ENCODE data around the gene GPR161.

DNA sequence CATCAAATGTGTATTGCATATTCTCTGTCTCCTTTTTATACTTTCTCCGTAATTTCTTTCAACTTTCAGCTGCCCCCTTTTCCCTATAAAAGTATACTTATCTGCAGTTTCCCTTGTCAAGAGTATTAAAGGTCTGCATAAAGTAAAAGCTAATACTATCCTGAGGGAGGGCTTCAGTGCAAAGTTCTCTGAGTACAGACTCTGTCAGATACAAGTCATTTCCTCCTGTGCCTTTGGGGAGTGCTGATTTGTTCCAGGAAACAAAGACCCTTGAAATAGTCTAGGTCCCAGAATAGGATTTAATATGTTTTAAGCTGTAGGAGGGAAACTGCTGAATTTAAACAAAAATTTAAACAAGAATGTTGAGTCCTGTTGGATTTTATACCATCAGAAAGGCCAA is 11.7 kb downstream of the GPR161 start:
- TF ChIP-seq, protein P1, sequence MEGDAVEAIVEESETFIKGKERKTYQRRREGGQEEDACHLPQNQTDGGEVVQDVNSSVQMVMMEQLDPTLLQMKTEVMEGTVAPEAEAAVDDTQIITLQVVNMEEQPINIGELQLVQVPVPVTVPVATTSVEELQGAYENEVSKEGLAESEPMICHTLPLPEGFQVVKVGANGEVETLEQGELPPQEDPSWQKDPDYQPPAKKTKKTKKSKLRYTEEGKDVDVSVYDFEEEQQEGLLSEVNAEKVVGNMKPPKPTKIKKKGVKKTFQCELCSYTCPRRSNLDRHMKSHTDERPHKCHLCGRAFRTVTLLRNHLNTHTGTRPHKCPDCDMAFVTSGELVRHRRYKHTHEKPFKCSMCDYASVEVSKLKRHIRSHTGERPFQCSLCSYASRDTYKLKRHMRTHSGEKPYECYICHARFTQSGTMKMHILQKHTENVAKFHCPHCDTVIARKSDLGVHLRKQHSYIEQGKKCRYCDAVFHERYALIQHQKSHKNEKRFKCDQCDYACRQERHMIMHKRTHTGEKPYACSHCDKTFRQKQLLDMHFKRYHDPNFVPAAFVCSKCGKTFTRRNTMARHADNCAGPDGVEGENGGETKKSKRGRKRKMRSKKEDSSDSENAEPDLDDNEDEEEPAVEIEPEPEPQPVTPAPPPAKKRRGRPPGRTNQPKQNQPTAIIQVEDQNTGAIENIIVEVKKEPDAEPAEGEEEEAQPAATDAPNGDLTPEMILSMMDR (conservative IDR thresholded peaks at IDR 0.05; ENCODE audit: low read depth, low read length) = no peak
- TF ChIP-seq EZH2 (IDR thresholded peaks at IDR 0.05; ENCODE audit: low read length, unreplicated experiment) = no peak

Measured in PC-3 (cell line).